ENCODE results near the gene SUSD6.

SUSD6 gene, protein sequence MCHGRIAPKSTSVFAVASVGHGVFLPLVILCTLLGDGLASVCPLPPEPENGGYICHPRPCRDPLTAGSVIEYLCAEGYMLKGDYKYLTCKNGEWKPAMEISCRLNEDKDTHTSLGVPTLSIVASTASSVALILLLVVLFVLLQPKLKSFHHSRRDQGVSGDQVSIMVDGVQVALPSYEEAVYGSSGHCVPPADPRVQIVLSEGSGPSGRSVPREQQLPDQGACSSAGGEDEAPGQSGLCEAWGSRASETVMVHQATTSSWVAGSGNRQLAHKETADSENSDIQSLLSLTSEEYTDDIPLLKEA

DNA sequence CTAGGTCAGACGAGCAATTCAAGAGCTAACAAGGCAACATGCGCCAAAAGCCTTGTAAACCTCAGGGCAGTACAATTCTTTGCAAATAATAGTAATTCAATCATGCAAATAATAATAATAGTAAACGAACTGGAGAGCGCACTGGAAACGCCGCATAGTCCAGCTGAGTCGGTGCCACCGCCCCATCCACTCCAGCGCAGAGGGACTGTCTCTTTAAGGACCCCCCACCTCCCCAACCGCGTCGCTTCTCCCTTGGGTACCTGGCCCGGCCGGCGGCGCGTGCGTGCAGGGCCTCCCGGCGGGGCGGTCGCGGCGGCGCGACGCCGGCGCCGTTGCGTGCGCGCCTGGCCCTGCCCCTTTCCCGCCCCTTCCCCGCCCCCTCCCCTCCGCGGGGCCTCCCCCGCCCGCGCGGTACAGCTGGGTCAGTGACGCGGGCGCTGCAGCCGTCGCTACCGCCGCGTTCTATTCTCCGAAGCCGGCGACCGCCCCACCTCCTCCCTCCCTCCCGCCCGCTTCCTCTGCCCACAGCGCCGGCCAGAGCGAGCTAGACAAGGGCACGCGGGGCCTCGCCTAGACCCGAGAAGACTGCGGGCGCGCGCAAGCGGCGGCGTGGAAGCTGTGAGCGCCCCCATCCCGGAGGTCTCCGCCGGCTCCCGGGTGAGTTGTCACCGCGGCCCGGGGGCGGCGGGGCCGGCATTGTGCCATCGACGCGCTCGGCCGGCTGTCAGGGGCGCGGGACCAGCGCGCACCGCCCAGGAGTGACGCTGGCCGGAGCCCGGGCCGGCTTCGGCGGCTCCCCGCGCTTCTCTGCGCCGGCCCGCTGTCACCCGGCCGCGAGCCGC lies at the start of gene SUSD6:
TSS of gene SUSD6 (plus strand) at position 425 of the 842 bp plus-strand sequence. CDS start 46,997 bp downstream, outside the sequence.
- DNase-seq: peak; percentile 66

- DNase-seq: no peak
Observed at GRCh38 chr14:69561893-69562292, 49.5 kb upstream of the SUSD6 start.

- DNase-seq: no peak
Observed at GRCh38 chr14:69567563-69567962, 43.8 kb upstream of the SUSD6 start.

DNA sequence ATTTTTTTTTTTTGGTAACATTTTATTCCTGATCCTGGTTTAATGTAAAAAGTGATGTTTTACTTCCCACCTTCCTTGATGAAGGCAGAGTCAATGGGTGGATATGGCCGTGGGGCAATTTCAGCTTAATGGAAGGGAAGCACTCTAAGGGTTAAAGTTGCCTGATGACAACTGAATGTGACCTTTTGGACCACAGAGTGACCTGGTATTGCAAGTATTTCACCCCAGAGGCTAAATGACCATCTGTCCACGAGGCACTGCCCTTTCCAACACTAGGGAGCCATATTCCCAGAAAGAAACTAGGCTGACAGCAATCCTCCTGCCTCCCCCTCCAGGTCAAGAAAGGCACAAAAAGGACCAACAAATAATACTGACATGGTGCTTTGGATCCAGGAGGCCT lies 41.5 kb upstream of the SUSD6 start:
- no peak for DNase-seq

GRCh38 chr14:69570836-69571330 lies 40.5 kb upstream of the SUSD6 start:
- DNase-seq: no peak

- no peak for DNase-seq
Observed at GRCh38 chr14:69571449-69572029, 39.9 kb upstream of the SUSD6 start.

GRCh38 chr14:69572030-69572840 lies 39.2 kb upstream of the SUSD6 start:
- no peak for DNase-seq

GRCh38 chr14:69572841-69573135 lies 38.6 kb upstream of the SUSD6 start:
- no peak for DNase-seq

DNA sequence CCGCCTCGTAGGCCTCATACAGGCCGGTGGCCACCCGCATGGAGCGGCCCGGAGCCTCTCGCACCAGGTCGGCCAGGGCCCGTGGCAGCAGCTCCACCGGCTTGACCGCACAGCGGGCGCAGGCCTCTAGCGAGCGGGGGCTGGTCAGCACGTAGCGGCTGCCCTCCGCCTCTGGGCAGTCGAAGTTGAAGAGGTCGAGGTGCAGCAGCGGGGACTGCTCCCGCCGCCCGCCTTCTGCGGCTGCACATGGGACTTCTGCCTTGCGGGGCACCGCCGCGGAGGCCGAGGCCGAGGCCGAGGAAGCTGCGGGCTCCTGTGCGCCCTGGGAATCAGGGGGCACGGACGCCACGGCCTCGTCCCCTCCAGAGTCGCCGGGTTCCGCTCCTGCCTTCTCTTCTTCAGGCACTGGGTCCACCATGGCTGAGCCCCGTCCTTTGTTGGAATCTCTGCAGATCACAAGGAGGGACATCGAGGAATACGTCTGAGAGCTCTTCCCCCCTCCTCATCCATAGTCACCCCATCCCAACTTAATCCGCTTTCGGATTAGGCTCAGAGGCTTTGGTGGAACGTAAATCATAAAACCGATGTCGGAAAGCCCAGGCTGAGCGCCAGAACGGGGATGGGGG lies 38.1 kb upstream of the SUSD6 start:
- no peak for DNase-seq

- no peak for DNase-seq
Observed at GRCh38 chr14:69573831-69574262, 37.5 kb upstream of the SUSD6 start.

GRCh38 chr14:69574263-69574953 lies 37.0 kb upstream of the SUSD6 start, which contains the start of gene CCDC177:
Gene CCDC177 (minus strand): TSS chr14:69574871. CDS start chr14:69573622, 1,249 bp downstream.
- DNase-seq: peak; percentile 75

DNA sequence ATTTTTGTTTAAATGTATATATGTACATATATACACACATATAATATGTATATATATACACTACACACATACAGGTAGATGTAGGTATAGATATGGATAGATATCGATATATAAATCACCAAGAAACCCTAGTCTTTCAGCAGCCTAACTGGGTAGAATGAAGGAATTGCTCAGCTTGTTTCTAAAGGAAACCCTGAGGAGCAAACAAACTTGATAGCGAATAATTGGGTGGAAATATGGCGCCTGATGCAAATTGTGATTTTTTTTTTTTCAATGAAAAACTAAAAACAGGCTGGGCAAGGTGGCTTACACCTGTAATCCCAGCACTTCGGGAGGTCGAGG lies 36.5 kb upstream of the SUSD6 start:
- no peak for DNase-seq

DNA sequence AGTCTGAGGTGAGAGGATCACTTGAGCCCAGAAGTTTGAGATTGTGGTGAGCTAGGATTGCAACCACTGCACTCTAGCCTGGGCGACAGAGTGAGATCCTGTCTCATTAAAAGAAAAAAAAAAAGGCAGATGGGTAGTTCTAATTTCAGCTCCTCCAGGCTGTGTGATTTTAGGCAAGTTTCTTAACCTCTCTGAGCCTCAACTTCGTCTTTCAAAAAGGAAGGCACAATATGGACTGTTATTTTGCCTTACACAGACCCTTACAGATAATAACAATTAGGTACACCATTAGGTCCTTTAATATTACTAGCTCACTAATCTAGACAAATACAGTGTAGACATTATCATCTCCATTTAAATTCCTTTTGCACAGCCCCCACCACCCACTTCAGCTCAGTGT lies 31.9 kb upstream of the SUSD6 start:
- DNase-seq: no peak

GRCh38 chr14:69580009-69580577 lies 31.3 kb upstream of the SUSD6 start:
- DNase-seq: peak; percentile 33

DNA sequence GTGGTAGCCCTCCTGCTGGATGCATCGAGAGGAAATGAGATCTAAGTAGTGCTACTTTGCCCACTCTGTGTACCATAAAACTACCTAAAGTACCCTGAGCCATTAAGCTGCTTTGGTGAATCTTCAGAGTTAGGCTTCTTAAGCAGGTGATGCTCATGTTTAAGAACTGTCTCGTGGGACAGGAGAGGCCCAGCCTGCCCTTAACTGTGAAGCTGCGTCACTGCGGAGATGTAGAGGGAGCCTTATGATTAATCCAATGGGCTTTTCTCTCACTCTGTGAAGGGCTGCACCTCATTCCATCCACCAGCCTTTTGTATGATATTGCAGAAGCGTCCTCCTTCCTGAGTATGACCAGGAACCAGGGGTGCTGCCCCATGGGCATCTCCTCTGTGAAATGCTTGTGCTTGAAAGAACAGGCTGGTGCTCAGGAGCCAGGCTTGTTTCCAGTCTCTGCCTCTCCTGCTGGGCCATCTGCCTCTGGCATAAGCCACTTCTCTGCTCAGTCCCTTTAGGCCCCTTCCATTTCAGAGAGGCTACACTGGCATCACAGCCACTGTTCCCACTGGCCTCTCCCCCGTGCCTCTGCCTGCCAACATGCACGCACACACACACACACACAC lies 30.0 kb upstream of the SUSD6 start:
- no peak for DNase-seq

DNA sequence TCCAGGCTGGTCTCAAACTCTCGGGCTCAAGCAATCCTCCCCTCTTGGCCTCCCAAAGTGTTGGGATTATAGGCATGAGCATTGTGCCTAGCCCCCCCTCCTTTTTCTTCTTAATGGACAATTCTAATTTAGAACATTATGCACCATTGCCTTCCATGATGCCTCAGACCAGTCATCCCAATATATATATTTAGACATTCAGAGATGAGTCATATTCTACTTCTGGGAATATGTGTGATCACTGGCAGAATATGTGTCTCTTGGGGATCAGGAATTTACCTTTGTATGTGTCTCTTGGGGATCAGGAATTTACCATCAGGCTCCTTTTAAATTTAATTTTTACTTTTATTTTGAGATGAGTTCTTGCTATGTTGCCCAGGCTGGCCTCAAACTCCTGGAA lies 29.2 kb upstream of the SUSD6 start:
- DNase-seq: no peak

GRCh38 chr14:69582829-69583228 lies 28.6 kb upstream of the SUSD6 start:
- DNase-seq: no peak

DNA sequence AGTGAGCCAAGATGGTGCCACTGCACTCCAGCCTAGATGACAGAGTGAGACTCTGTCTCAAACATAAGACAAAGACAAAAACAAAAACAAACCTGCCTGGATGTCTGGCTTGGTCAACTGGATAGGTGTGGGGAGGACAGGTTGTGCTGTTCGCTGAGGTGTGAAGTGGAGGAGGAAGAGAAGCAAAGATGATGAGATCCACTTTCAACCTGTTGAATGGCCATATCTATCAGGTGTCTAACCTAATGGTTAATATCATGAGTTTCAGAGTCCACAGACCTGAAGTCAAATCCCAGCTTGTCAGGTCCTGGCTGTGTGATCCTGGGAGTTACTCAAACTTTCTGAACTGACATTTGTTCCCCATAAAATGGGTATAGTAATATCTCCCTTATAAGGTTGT lies 27.0 kb upstream of the SUSD6 start:
- no peak for DNase-seq

DNA sequence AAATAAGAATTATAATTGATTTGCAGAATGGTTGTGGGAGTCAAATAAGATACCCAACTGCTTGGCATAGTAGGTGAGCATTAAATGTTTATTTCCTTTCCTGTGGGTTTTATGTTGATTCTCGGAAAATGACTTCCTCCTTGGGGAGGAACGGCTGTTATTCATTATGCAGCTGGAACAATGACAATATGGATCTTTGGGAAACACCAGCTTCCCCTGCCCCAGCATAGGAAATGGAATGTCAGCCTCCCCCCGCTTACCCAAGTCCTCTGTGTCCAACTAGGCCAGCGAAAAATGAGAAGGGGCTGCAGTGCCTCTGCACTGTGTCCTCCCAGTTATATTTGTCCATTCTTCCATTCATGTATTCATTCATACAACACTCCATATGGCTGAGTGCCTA lies 25.0 kb upstream of the SUSD6 start:
- no peak for DNase-seq

- DNase-seq: no peak
Observed at GRCh38 chr14:69587389-69587788, 24.0 kb upstream of the SUSD6 start.

GRCh38 chr14:69591317-69591716 lies 20.1 kb upstream of the SUSD6 start:
- DNase-seq: no peak

Data from DMS 273 treated with DMSO at 0.1 percent for 48 hours (cell line).